HG02642 (cell line): ENCODE data around the gene ZFAND3.

Experiments
- ATAC-seq: cut with Tn5 transposase; IDR thresholded peaks from one replicate; pipeline ENCODE4 v1.9.1; 2021; ENCODE audit warnings: mild to moderate bottlenecking; ENCODE audit not compliant: unreplicated experiment, poor library complexity

Gene ZFAND3

DNA sequence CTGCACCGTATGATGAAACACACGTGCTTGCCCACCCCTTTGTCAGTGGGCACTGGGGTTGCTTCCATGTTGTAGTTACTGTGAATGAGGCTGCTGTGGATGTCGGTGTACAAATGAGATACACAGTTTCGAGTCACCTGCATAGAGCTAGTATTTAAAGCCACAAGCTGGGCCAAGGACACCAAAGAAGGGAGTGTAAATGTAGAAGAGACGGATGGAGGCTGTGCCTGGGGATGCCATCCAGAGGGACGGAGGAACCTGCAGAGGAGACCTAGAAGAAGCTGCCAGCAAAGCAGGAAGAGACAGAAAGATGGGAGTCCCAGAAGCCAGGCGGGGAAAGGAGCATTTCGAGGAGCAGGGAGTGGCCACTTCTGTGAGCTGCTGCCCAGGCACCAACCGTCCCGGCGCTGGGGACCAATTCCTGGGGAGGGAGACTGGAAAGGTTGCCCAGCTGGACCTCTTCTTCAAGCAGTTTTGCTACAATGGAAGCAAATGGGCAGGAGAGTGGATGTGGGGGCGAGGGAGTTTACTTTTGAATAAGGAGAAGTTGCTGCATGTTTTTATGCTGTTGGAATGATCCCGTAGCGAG lies 339.3 kb downstream of the ZFAND3 start:
- no peak for ATAC-seq

DNA sequence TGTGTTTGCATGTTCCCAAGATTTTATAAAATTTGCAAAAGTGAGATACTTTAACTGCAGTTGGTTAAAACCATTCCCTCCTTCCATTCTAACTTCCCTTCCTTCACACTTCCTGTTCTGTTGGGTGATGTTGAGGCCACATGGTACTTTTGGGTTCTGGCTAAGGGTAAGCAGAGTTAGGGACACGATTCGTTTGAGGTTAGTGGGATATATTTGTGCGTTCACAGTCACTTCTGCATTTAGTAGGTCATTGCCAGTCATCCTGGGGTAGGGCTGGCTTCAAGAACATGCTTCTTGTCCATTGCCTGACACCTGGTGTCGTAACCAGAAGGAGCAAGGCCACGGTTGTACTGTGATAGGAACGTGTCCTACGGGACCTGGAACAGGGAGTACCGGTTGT lies 340.1 kb downstream of the ZFAND3 start:
- ATAC-seq, result no peak

- ATAC-seq, result no peak
Measured at GRCh38 chr6:38160831-38161230, 341.3 kb downstream of the ZFAND3 start.

DNA sequence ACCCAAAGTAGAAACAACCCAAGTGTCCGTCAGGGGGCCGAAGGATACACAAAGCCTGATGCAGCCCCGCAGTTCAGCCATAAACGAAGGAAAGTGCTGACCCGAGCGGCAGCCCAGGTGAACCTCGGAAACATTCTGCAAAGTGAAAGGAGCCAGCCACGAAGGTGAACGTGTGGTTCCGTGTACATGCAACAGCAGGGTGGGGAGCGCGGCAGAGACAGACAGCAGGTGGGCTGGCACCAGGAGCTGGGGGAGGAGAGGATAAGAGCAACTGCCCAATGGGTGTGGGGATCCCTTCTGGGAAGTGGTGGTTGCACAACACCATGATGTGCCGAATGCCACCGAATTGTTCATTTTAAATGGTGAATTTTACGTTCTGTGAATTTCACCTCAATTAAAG lies 341.8 kb downstream of the ZFAND3 start:
- no peak for ATAC-seq

- no peak for ATAC-seq
Measured at GRCh38 chr6:38161754-38162492, 342.4 kb downstream of the ZFAND3 start.

- ATAC-seq, result no peak
Measured at GRCh38 chr6:38162493-38163185, 343.1 kb downstream of the ZFAND3 start.

GRCh38 chr6:38163186-38164130 lies 343.9 kb downstream of the ZFAND3 start:
- ATAC-seq, result no peak

DNA sequence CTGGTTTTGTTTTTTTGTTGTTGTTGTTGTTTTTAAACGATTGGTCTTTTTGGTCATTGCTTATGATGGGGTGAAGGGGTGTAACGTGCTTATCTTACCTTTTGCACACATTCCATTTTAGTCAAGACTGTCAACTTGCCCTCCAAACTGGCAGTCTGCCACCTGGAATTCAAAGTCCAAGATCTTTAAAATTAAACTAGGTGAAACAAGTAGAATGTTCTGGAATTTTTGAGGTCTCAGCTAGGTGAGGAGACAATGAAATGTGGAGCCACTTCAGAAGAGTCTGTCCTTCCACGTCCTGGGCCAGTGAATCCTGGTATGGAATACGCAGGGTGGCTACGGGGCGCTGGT lies 344.6 kb downstream of the ZFAND3 start:
- no peak for ATAC-seq

DNA sequence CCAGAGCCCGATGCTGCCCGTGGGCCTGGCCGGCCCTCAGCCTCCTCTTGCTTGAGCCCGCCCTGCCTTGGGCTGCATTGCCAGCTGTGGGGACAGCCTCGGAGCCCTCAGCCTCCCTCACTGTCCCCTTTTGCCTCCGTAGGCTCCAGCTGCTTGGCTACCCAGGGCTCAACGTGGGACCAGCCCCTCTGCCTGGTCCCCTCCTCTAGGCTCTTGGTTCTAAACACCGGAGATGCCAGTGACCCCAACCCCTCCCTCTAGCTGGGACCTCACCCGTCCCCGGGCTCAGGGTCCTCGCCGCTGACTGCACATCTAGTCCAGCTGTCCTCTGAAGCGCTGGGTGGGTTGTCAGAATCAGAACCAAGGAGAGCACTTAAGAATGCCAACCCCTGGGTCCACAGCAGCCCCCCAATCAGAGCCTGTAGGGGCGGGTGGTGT lies 345.2 kb downstream of the ZFAND3 start:
- no peak for ATAC-seq

- no peak for ATAC-seq
Measured at GRCh38 chr6:38166411-38167240, 347.1 kb downstream of the ZFAND3 start.

GRCh38 chr6:38167598-38167997 lies 348.1 kb downstream of the ZFAND3 start:
- no peak for ATAC-seq

- ATAC-seq, result no peak
Measured at GRCh38 chr6:38168126-38168525, 348.6 kb downstream of the ZFAND3 start.

- no peak for ATAC-seq
Measured at GRCh38 chr6:38168699-38169098, 349.2 kb downstream of the ZFAND3 start.

- ATAC-seq, result no peak
Measured at GRCh38 chr6:38169221-38169976, 349.9 kb downstream of the ZFAND3 start.

DNA sequence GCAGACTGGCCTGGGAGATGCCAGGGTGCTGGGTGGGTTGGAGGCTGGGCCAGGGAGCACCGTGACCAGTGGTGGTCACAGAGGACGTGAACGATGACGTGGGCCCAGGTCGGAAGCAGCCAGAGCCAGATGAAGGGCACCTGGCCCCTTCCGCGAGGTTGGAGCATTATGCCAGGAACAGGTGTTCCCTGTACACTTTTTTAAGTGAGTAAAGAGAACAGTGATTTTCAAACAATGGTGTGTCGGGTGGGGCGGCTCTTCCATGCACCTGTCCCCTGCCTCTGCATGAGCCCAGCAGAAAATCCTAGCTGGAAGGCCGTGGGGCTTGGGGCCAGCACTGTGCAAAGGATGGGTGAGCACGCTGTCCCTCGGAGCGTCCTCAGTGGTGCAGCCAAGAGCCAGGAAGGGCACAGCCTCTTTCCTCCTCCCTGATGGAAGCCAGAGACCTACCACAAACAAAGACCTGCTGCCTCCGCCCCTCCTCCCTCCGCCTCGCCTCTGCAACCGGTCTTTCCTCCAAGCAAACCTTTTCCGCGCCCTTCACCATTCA lies 350.5 kb downstream of the ZFAND3 start:
- no peak for ATAC-seq

- ATAC-seq, result no peak
Measured at GRCh38 chr6:38170666-38171355, 351.3 kb downstream of the ZFAND3 start.

- no peak for ATAC-seq
Measured at GRCh38 chr6:38171997-38172738, 352.6 kb downstream of the ZFAND3 start.
